Cortex of kidney (tissue), 1 donor: Measurements from ENCODE around the gene ACAA2.

ENCODE experiments used
- DNase-seq: peaks from one replicate; lab custom pipeline; 2025; lab: John Stamatoyannopoulos, UW

Gene ACAA2

DNA sequence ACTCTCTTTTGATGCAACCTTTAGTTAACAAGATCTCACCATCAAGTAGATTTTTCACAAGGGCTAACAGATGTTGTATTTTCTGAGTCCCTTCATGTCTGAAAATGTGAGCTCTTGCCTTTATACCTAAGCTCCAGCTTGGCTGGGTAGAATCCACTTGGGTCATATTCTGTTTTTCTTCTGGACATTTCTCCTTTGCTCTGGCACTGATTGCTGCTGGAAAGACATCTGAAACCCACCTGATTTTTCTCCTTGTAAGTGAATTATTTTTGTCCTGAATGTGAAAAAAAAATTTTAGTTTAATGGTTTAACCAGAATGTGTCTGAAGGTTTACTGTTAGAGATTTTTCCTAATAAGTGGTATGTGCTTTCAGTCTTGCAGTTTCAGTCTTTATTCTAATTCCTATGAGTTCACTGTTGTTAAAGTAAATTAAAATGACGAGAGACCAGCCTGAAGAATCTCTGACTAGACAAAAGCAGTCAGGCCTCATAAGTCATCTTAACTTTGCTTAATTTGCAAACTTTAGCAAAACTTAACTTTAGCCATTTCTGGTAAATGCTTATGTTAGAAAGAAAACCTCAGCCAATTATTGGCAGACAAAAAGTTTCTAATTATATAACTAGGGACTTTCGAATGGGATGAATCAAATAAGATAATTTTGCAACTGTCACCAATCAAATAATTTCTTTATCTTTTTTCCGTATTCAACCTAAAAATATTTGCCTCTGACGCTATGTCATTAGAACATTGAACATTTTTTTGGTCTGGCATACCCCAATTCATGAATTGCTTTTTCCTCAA lies 70.8 kb downstream of the ACAA2 start:
- DNase-seq: no peak

- DNase-seq: no peak
Observed at GRCh38 chr18:49739275-49739674, 74.1 kb downstream of the ACAA2 start.

DNA sequence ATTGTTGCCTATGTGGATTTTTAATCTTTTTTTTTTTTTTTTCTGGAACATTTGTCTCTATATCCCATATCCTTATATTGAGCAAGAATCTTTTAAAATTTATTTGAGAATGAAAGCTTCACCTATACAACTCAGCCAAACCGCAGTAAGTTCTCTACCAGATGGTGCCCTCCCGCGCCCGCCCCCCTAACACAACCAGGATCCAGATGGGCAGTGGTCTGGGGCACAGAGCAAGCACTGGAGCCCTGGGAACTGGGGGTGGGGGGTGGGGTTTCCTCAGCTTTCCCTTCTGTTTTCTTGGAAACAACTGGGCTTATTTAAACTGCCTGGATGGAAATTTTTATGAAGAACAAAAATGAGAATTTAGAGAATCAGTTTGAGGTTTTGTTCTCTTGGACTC lies 74.6 kb downstream of the ACAA2 start:
- DNase-seq: no peak

DNA sequence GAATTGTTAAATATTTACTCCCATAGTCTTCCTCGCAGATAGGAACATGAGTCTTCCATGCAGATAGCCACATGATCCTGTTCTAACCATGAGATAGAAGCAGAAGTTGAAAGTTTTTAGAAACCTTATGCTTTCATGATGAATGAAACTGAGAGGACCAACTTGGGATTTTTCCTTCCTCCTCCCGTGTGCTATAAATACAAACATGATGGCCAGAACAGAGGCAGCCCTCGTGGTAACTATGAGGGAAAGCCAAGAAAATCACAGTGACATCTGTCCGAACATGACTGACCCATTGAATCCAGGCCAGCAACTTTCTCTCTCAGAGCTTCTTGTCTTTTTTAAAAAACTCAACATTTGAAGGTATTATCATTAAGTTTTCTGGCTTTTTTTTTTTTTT lies 78.5 kb downstream of the ACAA2 start:
- no peak for DNase-seq

- DNase-seq: no peak
Observed at GRCh38 chr18:49733896-49734585, 79.3 kb downstream of the ACAA2 start.

GRCh38 chr18:49733321-49733720 lies 80.0 kb downstream of the ACAA2 start:
- DNase-seq: no peak
